Parathyroid adenoma (tissue), 2 donors: ENCODE data around the gene SFXN5.

Source experiments
- H2AFZ ChIP-seq: fragments of 300-600 bp; sonication (generic); one replicate; pipeline ENCODE4 v1.7.0; 2017; ENCODE audit warnings: antibody characterized with exemption, mild to moderate bottlenecking
- H3K27ac ChIP-seq: fragments of 300-600 bp; sonication (generic); one replicate; pipeline ENCODE4 v1.7.0; 2017
- H3K27me3 ChIP-seq: fragments of 300-600 bp; sonication (generic); one replicate; pipeline ENCODE4 v1.7.0; 2017; ENCODE audit warnings: low read length; ENCODE audit not compliant: control insufficient read depth, insufficient read depth
- H3K36me3 ChIP-seq: fragments of 300-600 bp; sonication (generic); one replicate; pipeline ENCODE4 v1.7.0; 2017; ENCODE audit warnings: low read length; ENCODE audit not compliant: control insufficient read depth, insufficient read depth
- H3K4me1 ChIP-seq: fragments of 300-600 bp; sonication (generic); one replicate; pipeline ENCODE4 v1.7.0; 2017; ENCODE audit warnings: control low read depth
- H3K4me2 ChIP-seq: fragments of 300-600 bp; sonication (generic); one replicate; pipeline ENCODE4 v1.7.0; 2017; ENCODE audit warnings: low read length
- H3K4me3 ChIP-seq: fragments of 300-600 bp; sonication (generic); one replicate; pipeline ENCODE4 v1.7.0; 2017; ENCODE audit warnings: low read depth, low read length
- H3K79me2 ChIP-seq: fragments of 300-600 bp; sonication (generic); one replicate; pipeline ENCODE4 v1.7.0; 2017; ENCODE audit warnings: control low read depth
- H3K9ac ChIP-seq: fragments of 300-600 bp; sonication (generic); one replicate; pipeline ENCODE4 v1.7.0; 2017; ENCODE audit warnings: mild to moderate bottlenecking
- H3K9me3 ChIP-seq: fragments of 300-600 bp; sonication (generic); one replicate; pipeline ENCODE4 v1.7.0; 2017; ENCODE audit warnings: low read length; ENCODE audit not compliant: control insufficient read depth
- TF ChIP-seq, protein P1 (sequence below): fragments of 300-600 bp; sonication (generic); IDR thresholded peaks from one replicate; pipeline ENCODE4 v1.7.0; 2017; ENCODE audit warnings: antibody characterized with exemption, mild to moderate bottlenecking
- donor health status: primary hyperparathyroidism.

The SFXN5 gene

DNA sequence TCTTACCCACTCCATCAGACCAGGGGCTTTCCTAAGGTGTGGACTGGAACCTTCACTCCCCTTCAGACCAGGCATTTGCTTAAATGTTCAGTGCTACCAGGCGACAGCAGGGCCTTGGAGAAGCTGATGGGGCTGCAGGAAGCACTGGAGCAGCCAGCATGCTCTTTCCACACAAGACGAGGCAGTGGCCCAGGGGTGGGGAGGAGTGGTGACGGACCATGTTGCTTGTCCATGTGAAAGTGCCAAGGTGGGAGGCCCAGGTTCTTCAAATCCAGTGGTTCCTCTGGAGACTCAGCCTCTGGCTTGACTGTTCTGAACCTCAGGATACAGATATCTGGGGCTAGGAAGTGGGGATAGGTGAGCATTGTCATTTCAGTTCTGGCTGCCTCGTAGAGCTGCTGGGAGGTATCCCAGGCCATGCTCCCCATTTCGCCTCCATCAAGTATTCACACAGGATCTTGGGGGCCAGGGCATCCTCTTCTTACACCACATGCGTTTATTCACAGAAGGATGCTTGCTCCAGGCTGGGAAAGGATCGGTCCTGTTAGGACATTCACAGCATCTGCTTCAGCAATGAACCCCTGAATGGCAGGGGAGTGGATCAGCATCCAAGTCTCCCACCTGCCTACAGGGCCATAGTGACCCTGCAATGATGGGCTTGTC, 62.2 kb downstream of the SFXN5 start:
- H2AFZ ChIP-seq, result no peak overlapping the region
- no peaks in the 10 kb centered on the region for H3K27me3 ChIP-seq
- H3K4me1 ChIP-seq, result no peaks in the 10 kb centered on the region
- TF ChIP-seq, protein P1, sequence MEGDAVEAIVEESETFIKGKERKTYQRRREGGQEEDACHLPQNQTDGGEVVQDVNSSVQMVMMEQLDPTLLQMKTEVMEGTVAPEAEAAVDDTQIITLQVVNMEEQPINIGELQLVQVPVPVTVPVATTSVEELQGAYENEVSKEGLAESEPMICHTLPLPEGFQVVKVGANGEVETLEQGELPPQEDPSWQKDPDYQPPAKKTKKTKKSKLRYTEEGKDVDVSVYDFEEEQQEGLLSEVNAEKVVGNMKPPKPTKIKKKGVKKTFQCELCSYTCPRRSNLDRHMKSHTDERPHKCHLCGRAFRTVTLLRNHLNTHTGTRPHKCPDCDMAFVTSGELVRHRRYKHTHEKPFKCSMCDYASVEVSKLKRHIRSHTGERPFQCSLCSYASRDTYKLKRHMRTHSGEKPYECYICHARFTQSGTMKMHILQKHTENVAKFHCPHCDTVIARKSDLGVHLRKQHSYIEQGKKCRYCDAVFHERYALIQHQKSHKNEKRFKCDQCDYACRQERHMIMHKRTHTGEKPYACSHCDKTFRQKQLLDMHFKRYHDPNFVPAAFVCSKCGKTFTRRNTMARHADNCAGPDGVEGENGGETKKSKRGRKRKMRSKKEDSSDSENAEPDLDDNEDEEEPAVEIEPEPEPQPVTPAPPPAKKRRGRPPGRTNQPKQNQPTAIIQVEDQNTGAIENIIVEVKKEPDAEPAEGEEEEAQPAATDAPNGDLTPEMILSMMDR, result no peak
- no peak overlapping the region for H3K4me3 ChIP-seq
- no peak overlapping the region for H3K27ac ChIP-seq
- H3K79me2 ChIP-seq, result no peaks in the 10 kb centered on the region
- no peaks in the 10 kb centered on the region for H3K9me3 ChIP-seq
- no peaks in the 10 kb centered on the region for H3K36me3 ChIP-seq
- H3K4me2 ChIP-seq, result no peak overlapping the region
- H3K9ac ChIP-seq, result no peak overlapping the region

DNA sequence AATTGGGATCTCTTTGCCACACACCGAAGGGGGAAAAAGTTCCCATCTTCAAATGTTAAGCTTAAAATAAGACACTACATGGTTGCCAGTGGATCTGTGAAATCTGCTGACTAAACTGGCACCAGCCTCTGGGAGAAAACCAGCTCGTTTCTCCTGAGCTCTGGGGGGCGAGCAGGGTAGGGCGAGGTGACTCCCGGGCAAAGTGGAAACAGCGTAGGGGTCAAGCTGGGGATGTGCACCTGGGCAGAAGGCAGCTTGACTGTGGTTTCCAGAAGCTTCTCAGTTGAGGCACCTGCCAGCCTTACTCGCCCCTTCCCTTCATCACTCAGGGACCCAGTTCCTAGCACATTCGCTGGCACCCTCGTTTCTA, 62.8 kb downstream of the SFXN5 start:
- TF ChIP-seq, protein P1, result no peak
- Histone ChIP-seq H3K79me2 (no peaks in the 10 kb centered on the region), H3K9ac (no peak overlapping the region), H2AFZ (no peak overlapping the region), H3K36me3 (no peaks in the 10 kb centered on the region), H3K4me2 (no peak overlapping the region), H3K4me1 (no peaks in the 10 kb centered on the region), H3K27me3 (no peaks in the 10 kb centered on the region), H3K27ac (no peak overlapping the region), H3K9me3 (no peaks in the 10 kb centered on the region), H3K4me3 (no peak overlapping the region)

DNA sequence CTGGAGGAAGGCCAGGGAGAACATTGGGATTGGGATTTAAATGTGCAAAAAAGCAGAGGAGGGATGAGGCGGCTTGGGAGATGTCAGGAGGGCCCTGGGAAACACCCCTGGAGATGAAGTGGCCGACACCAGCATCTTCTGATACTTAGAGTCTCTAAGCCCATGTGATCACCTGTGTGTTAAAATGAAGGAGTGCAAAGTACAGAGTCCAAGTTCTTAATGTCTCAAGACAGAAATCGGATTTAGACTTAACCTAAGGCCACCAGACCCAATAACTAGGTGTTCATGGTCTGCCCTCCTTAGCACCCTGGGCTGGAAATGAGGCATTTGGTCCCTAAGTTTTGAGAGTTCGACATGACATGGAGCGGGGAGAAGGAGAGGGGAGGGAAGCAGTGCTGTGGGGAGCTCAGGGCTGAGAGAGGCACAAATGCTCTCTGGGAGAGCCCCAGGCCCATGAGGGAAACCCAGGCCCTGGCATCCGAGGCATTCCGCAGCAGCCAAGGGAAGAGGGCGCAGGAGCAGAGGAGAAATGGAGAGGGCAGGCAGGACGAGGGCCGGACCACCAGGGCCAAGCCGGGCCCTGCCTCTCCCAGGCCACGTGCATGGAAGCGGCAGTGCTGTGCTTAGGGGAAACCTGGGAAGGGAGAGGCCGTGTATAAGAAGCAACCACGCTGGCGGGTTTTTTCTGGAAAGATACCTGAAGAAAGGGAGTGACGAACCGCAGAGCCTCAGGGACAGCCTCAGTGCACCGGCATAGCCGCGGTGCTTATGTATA, 63.3 kb downstream of the SFXN5 start:
- Histone ChIP-seq H3K79me2 (no peaks in the 10 kb centered on the region), H3K4me2 (no peak overlapping the region), H3K27ac (no peak overlapping the region), H3K36me3 (no peaks in the 10 kb centered on the region), H3K27me3 (no peaks in the 10 kb centered on the region), H3K4me1 (no peaks in the 10 kb centered on the region), H3K9me3 (no peaks in the 10 kb centered on the region), H3K4me3 (no peak overlapping the region), H2AFZ (no peak overlapping the region), H3K9ac (no peak overlapping the region)
- TF ChIP-seq, protein P1, result no peak

DNA sequence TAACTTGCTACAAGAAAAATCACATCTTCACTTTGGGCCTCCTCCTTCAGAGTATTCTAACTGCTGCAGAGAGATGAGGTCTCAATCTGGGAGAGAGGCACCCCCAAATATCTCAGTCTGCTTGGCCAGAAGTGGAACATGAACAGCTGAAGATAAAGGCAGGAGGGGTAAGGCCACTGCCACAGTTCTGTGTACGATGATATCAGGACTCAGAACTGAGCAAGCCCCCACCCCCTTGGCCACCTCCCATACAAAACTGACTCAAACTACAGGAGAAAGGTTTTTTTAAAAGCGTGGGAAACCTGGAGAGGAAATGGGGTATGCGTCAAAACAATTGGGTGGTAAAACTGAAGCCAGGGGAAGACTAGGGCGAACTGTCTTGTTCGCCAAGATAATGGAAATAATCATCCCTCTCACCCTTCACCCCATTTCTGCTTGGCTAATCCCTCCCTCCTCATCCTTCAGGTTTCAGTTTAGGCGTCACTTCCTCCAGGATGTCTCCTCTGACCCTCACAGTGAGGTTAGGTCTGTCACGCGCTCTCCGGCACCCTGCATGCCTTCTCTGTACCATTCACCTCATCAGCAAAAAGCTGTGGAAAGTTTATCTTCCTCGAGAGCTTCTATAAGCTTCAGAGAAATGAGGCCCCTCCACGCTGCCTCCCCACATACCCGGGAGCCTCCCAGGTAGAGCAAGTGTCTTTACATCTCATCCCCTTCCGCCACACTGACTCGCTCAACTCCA, 64.4 kb downstream of the SFXN5 start:
- H3K4me2 ChIP-seq, result no peak overlapping the region
- H3K4me1 ChIP-seq, result no peaks in the 10 kb centered on the region
- no peak overlapping the region for H3K9ac ChIP-seq
- no peak overlapping the region for H3K4me3 ChIP-seq
- H3K79me2 ChIP-seq, result no peaks in the 10 kb centered on the region
- TF ChIP-seq, protein P1, result no peak
- H3K27ac ChIP-seq, result no peak overlapping the region
- no peaks in the 10 kb centered on the region for H3K27me3 ChIP-seq
- no peak overlapping the region for H2AFZ ChIP-seq
- H3K36me3 ChIP-seq, result no peaks in the 10 kb centered on the region
- H3K9me3 ChIP-seq, result no peaks in the 10 kb centered on the region
